ENCODE data around the gene DUOXA2. TPM values are rescaled to one million over a fixed set of nuclear protein-coding genes. Genes with fewer than 3 reads are reported as not detected.

DUOXA2 gene
- total RNA-seq, 2 experiments from 2014 or later = not detected

DNA sequence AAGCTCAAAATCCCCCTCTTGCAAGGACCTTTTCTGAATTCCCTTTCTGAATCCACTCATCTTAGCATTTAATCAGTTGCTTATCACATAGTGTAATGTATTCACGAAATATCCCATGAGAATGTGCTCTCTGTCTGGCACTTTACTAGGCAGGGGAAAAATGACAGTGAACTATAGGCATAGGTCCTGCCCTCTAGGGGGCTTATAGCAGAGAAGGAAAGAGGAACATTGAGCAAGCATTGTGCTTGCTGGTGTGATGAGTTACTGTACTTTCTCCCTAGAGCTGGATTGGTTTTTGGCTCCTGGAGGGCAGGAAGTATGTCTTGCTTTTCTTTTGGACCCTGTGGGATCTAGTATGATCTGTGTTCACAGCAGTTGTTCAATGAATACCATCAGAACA is 26.6 kb upstream of the DUOXA2 start:
- DNase-seq = no peak
- peaks cover 28% of the 10 kb centered on the region for H3K27me3 Mint-ChIP-seq
- no peak overlapping the region for H3K4me3 Mint-ChIP-seq
- intact Hi-C loops (cut with micrococcal nuclease) = no loop called here
- ChIA-PET CTCF (no interaction called here), POLR2A (interaction anchor here (0.6 kb wide), 1 partner anchor 1866 kb away, joined by 3 read pairs; the partner anchor contains the start of gene EPB42)
- H3K36me3 Mint-ChIP-seq = no peaks in the 10 kb centered on the region
- no peak overlapping the region for H3K27ac Mint-ChIP-seq
- H3K9me3 Mint-ChIP-seq = no peaks in the 10 kb centered on the region
- H3K4me1 Mint-ChIP-seq (ENCODE audit: low read depth) = no peaks in the 10 kb centered on the region

DNA sequence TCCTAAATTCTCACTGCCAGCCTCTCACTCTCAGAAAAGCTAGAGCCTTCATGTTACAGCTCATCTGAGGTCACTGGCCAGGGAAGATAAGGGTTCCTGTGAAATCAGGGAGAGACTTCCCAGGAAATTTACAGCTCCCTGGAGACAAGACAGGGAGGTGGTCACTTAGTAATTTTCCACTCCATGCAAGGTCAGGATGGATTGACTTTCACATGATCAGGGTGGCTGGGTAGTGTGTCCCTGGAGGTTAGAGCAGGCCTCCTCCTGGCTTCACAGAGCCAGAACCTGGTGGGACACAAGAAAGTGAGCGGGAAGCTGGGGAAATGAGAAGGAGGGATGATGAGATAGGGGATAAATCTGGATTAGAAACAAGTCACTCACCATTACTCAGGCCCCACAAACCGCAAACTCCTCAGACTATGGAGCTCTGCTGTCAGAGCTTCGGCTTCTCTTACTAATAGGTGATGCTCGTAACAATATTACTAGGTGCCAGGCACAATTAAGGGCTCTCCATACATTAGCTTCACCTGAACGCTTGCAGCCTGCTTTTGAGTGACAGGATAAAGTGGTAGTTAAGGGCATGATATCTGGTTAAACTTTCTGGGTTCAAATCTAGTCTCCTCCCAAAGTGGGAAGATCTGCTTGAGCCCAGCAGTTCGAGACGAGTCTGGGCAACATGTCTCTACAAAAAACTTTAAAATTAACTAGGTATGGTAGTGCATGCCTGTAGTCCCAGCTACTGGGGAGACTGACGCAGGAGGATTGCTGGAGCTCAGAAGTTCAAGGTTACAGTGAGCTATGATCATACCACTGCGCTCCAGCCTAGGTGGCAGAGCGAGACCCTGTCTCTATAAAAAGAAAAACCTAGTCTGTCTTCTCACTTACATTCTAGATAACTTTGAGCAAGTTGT is 25.1 kb upstream of the DUOXA2 start:
- DNase-seq = no peak
- intact Hi-C loops (cut with micrococcal nuclease) = no loop called here
- CTCF ChIA-PET = interaction anchor here (1.9 kb wide), 1 partner anchor 29 kb away, joined by 7 read pairs; no protein-coding TSS in a partner anchor
- Mint-ChIP-seq H3K9me3 (no peaks in the 10 kb centered on the region), H3K36me3 (no peaks in the 10 kb centered on the region), H3K4me3 (no peak overlapping the region), H3K27ac (no peak overlapping the region), H3K27me3 (peaks cover 26% of the 10 kb centered on the region), H3K4me1 (ENCODE audit: low read depth) (no peaks in the 10 kb centered on the region)
- POLR2A ChIA-PET = no interaction called here

DNA sequence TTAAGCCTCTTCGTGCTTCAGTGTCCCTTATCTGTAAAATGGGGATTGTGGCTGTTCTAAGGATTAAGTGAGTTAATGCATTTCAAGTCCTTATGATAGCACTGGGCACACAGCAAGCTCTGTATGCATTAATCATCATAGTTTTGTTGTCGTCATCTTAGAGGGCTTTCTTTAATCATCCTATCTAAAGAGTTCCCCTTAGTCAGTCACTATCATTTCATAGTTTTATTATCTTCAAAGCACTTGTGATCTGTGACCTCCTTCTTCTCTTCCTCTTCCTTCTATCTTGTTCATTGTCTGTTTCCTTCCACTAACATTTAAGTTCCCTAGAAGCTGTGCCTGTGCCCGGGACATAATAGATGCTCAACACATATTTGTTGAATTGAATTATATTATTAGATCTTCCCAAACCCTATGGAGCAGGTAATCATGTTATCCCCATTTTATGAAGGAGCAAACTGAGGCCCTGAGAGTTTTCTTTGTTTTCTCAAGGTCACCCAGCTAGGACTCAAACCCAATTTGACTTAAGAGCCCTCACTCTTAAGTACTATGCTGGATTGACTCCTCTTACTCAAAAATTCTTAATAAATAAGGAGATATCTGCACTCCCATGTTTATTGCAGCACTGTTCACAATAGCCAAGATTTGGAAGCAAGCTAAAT is 24.3 kb upstream of the DUOXA2 start:
- H3K4me1 Mint-ChIP-seq (ENCODE audit: low read depth) = no peaks in the 10 kb centered on the region
- no peak overlapping the region for H3K27ac Mint-ChIP-seq
- H3K4me3 Mint-ChIP-seq = no peak overlapping the region
- no peaks in the 10 kb centered on the region for H3K9me3 Mint-ChIP-seq
- DNase-seq = no peak
- peaks cover 26% of the 10 kb centered on the region for H3K27me3 Mint-ChIP-seq
- intact Hi-C loops (cut with micrococcal nuclease) = no loop called here
- CTCF ChIA-PET = interaction anchor here (1.9 kb wide), 1 partner anchor 28 kb away, joined by 7 read pairs; no protein-coding TSS in a partner anchor
- POLR2A ChIA-PET = no interaction called here
- no peaks in the 10 kb centered on the region for H3K36me3 Mint-ChIP-seq

DNA sequence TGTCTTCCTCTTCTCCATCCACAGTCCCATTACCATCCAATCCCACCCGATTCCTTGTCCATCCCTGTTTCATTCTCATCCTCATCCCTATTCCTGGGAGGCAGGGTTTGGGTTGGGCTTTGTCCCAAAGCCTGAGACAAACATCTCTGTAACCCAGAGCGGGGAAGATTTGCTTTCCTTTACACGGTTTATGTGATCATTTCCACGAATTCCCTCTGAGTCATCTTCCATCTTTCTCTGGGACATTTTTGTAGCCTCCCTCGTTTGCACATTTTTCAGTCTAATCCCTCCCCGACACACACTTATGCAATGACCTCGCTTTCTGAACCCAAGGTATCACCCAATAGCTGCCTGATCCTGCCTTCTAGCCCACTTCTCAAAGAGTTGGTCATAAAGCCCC is 23.0 kb upstream of the DUOXA2 start:
- DNase-seq = no peak
- intact Hi-C loops (cut with micrococcal nuclease) = no loop called here

DNA sequence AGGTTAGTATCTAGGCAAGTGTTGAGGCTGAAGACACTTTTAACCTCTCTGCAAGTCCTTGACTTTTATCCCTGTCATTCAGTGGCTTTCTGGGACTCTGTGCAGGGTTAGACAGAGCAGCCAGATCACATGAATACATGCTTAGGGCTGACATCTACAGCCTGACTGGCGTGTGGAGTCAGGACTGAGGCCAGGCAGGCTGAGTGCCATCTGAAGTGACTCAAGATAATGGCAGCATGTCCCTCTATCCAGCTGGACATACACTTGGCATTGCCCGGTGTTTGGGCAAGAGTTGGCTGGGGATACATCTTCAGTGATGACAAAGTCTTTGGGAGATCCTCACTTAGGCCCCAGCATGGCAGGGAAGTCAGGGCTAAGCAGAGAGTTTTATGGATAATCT is 22.6 kb upstream of the DUOXA2 start:
- Mint-ChIP-seq H3K9me3 (no peaks in the 10 kb centered on the region), H3K4me3 (no peak overlapping the region), H3K27me3 (peaks cover 26% of the 10 kb centered on the region), H3K27ac (no peak overlapping the region), H3K36me3 (no peaks in the 10 kb centered on the region), H3K4me1 (ENCODE audit: low read depth) (no peaks in the 10 kb centered on the region)
- ChIA-PET POLR2A (no interaction called here), CTCF (no interaction called here)
- DNase-seq = no peak
- intact Hi-C loops (cut with micrococcal nuclease) = no loop called here

More for the DNA sequence above, 23.0 kb upstream of the DUOXA2 start:
- Mint-ChIP-seq H3K4me1 (ENCODE audit: low read depth) (no peaks in the 10 kb centered on the region), H3K9me3 (no peaks in the 10 kb centered on the region), H3K4me3 (no peak overlapping the region), H3K36me3 (no peaks in the 10 kb centered on the region), H3K27ac (no peak overlapping the region), H3K27me3 (peaks cover 26% of the 10 kb centered on the region)
- CTCF ChIA-PET = no interaction called here
- POLR2A ChIA-PET = no interaction called here

DNA sequence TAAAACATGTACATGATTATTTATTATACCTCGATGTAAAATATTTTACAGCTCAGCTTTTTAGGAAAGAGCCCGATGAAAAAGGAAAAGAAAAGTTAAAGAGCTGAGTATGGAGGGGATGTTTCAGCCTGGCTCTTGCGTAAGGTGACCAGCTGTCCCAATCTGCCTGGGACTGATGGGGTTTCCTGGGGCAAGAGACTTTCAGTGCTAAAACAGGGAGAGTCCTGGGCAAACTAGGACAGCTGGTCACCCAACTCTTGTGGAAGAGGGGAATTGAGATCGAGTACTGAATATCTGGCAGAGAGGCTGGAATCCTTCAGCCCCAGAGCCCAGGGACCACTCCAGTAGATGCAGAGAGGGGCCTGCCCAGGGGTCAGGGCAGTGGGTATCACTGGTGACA is 21.1 kb upstream of the DUOXA2 start:
- Mint-ChIP-seq H3K4me1 (ENCODE audit: low read depth) (no peaks in the 10 kb centered on the region), H3K27me3 (peaks cover 17% of the 10 kb centered on the region), H3K36me3 (no peaks in the 10 kb centered on the region), H3K4me3 (no peak overlapping the region), H3K27ac (no peak overlapping the region), H3K9me3 (no peaks in the 10 kb centered on the region)
- no peak for DNase-seq
- POLR2A ChIA-PET = no interaction called here
- intact Hi-C loops (cut with micrococcal nuclease) = no loop called here
- CTCF ChIA-PET = no interaction called here

DNA sequence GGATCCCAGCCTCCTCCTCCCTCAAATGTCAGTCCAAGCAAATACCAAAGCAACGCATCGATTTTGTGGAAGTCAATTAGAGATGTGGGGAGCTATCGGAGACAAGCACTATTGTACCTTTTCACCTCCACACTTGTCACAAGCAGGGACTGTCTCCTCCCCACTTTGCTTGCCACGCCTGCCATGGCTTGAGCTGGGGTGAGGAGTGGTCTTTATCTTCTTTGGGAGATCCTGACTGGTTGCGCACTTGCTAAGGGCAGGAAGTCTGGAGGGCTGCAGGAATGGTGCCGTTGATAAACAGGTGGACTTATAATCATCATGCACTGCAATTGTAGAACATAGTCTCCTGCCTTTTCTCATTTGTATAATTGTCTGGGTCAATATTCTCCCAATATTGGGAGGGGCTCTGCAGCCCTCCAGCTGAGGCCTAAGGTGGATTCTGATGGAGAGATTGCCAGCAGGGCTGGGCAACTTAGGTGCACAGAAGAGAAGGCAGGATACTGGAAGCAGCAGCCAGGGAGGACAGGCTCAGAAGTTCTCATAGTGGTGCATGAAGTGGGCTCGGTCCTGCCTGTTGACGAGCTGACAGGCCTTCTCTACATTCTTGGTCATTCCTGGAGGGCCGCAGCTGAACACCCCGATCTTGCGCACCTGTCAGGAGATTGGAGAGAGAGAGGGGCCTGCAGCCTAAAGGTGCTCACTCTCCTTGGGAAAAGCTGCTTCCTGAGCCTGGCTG is 20.3 kb upstream of the DUOXA2 start:
- no peaks in the 10 kb centered on the region for H3K9me3 Mint-ChIP-seq
- peaks cover 16% of the 10 kb centered on the region for H3K27me3 Mint-ChIP-seq
- POLR2A ChIA-PET = interaction anchor here (0.6 kb wide), 1 partner anchor 49 kb away, joined by 3 read pairs; no protein-coding TSS in a partner anchor
- no peaks in the 10 kb centered on the region for H3K4me1 Mint-ChIP-seq (ENCODE audit: low read depth)
- no peak overlapping the region for H3K27ac Mint-ChIP-seq
- intact Hi-C loops (cut with micrococcal nuclease) = no loop called here
- H3K4me3 Mint-ChIP-seq = no peak overlapping the region
- no peaks in the 10 kb centered on the region for H3K36me3 Mint-ChIP-seq
- CTCF ChIA-PET = no interaction called here
- DNase-seq = no peak

DNA sequence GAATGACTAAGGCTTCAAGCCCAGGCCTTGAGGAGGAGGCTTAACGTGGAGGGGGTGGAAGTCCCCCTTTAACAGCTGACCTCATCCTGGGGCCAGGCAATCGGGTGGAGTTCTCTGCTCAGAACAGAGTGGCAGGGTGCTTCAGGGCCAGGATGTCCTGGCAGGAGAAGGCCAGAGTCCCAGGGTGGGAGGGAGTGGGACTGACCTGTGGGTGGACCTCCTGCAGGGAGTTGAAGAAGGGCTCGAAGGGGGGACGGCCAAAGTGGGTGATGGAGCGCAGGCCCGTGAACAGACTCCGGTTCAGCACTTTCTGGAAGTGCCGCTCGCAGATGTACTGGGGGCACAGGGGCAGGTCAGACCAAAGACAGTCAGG is 19.8 kb upstream of the DUOXA2 start:
- DNase-seq = no peak
- H3K4me3 Mint-ChIP-seq = no peak overlapping the region
- peaks cover 14% of the 10 kb centered on the region for H3K27me3 Mint-ChIP-seq
- ChIA-PET CTCF (interaction anchor here (1.9 kb wide), 1 partner anchor 24 kb away, joined by 7 read pairs; no protein-coding TSS in a partner anchor), POLR2A (no interaction called here)
- H3K9me3 Mint-ChIP-seq = no peaks in the 10 kb centered on the region
- H3K36me3 Mint-ChIP-seq = no peaks in the 10 kb centered on the region
- H3K4me1 Mint-ChIP-seq (ENCODE audit: low read depth) = no peaks in the 10 kb centered on the region
- H3K27ac Mint-ChIP-seq = no peak overlapping the region
- intact Hi-C loops (cut with micrococcal nuclease) = no loop called here

DNA sequence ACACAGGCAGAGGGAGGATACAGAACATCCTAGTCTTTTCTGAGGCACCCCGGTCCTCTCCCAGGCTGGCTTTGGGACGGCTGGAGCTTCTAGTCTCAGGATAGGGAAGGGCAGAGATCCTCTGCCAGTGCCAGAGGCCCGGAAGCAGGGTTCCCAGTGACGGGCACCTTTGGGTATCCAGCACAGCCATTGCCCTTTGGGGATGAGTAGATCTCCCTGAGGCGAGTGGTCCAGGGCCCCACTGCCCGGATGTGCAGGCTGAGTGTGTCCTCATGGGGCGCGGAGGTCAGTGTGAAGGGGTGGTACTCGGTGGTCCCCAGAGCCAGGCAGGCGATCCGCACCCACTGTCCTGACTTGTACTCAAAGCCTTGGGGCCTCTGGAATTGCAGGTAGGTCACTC is 18.5 kb upstream of the DUOXA2 start:
- Mint-ChIP-seq H3K4me3 (no peak overlapping the region), H3K27me3 (peaks cover 9% of the 10 kb centered on the region), H3K9me3 (no peaks in the 10 kb centered on the region), H3K4me1 (ENCODE audit: low read depth) (no peaks in the 10 kb centered on the region), H3K27ac (no peak overlapping the region), H3K36me3 (no peaks in the 10 kb centered on the region)
- no peak for DNase-seq
- intact Hi-C loops (cut with micrococcal nuclease) = no loop called here
- CTCF ChIA-PET = interaction anchor here (1.9 kb wide), 1 partner anchor 22 kb away, joined by 7 read pairs; no protein-coding TSS in a partner anchor
- POLR2A ChIA-PET = no interaction called here

DNA sequence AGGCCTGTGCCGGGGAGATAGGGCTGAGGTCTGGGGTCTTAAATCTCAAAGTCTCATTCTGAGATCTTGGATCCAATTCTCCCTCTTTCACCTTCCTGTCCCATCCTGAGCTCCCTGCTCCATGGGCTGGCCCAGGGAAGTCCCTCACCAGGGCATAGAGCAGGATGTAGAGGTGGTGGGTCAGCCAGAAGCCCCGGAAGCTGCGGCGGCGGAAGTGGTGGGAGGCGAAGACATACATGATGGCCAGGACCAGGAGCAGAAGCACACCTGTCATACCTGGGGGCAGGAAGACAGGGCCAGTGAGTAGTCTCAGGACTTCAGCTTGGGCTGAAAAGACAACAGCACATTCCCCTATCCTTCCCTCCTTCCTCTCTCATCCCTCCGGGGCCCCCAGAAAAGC is 16.7 kb upstream of the DUOXA2 start:
- intact Hi-C loops (cut with micrococcal nuclease) = no loop called here
- POLR2A ChIA-PET = no interaction called here
- H3K36me3 Mint-ChIP-seq = no peaks in the 10 kb centered on the region
- CTCF ChIA-PET = interaction anchor here (2.3 kb wide), 1 partner anchor 20 kb away, joined by 8 read pairs; no protein-coding TSS in a partner anchor
- DNase-seq = no peak
- H3K27me3 Mint-ChIP-seq = peaks cover 1% of the 10 kb centered on the region
- H3K27ac Mint-ChIP-seq = no peak overlapping the region
- H3K4me3 Mint-ChIP-seq = no peak overlapping the region
- H3K9me3 Mint-ChIP-seq = no peaks in the 10 kb centered on the region
- no peaks in the 10 kb centered on the region for H3K4me1 Mint-ChIP-seq (ENCODE audit: low read depth)

DNA sequence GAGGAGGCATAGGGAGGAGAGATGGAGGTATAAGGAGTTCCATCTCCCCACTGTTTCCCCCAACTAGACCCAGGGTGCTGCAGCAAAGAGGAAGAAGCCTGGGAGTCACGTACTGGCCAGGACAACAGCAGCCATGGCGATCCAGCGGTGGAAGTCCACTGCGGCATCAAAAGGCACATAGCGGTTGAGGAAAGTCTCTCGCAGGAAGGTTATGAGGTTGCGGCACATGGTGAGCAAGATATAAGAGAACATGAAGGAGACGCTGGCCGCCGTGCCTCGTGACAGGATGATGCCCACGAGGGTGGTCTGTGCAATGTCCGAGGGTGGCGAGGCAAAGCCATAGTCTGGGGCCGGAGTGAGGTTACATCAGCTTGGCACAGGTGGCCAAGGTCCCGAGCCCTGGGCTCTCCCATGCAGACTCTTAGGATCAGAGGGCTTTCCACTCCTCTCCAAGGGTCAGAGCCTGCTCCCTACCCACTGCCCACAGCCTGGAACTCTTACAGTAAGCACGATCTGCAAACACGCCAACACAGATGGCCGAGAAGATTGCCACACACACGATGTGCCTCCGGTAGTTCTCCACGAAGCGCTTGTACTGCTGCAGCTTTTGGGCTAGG is 14.5 kb upstream of the DUOXA2 start:
- ChIA-PET CTCF (interaction anchor here (0.6 kb wide), 1 partner anchor 11 kb away, joined by 3 read pairs; no protein-coding TSS in a partner anchor), POLR2A (no interaction called here)
- Mint-ChIP-seq H3K27me3 (peaks cover 1% of the 10 kb centered on the region), H3K27ac (no peak overlapping the region), H3K36me3 (no peaks in the 10 kb centered on the region), H3K9me3 (no peaks in the 10 kb centered on the region), H3K4me3 (no peak overlapping the region), H3K4me1 (ENCODE audit: low read depth) (no peaks in the 10 kb centered on the region)
- intact Hi-C loops (cut with micrococcal nuclease) = no loop called here
- DNase-seq = no peak

Measured in activated CD4-positive, alpha-beta memory T cell treated with anti-CD3 and anti-CD28 coated beads for 36 hours (primary cell).